ENCODE data around the gene PSAP.

- TF ChIP-seq, protein P1, sequence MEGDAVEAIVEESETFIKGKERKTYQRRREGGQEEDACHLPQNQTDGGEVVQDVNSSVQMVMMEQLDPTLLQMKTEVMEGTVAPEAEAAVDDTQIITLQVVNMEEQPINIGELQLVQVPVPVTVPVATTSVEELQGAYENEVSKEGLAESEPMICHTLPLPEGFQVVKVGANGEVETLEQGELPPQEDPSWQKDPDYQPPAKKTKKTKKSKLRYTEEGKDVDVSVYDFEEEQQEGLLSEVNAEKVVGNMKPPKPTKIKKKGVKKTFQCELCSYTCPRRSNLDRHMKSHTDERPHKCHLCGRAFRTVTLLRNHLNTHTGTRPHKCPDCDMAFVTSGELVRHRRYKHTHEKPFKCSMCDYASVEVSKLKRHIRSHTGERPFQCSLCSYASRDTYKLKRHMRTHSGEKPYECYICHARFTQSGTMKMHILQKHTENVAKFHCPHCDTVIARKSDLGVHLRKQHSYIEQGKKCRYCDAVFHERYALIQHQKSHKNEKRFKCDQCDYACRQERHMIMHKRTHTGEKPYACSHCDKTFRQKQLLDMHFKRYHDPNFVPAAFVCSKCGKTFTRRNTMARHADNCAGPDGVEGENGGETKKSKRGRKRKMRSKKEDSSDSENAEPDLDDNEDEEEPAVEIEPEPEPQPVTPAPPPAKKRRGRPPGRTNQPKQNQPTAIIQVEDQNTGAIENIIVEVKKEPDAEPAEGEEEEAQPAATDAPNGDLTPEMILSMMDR (conservative IDR thresholded peaks at IDR 0.05; ENCODE audit: low read depth in 2 of 2) = no peak
- TF ChIP-seq POLR2AphosphoS5 (IDR thresholded peaks at IDR 0.05; ENCODE audit: low read depth) (no peak), EZH2phosphoT487 (IDR thresholded peaks at IDR 0.05; ENCODE audit: unreplicated experiment) (no peak), EZH2 (IDR thresholded peaks at IDR 0.05; ENCODE audit: low read depth, unreplicated experiment) (no peak), JUNB (IDR thresholded peaks at IDR 0.05; ENCODE audit: unreplicated experiment) (no peak)
- TF ChIP-seq, protein P2, sequence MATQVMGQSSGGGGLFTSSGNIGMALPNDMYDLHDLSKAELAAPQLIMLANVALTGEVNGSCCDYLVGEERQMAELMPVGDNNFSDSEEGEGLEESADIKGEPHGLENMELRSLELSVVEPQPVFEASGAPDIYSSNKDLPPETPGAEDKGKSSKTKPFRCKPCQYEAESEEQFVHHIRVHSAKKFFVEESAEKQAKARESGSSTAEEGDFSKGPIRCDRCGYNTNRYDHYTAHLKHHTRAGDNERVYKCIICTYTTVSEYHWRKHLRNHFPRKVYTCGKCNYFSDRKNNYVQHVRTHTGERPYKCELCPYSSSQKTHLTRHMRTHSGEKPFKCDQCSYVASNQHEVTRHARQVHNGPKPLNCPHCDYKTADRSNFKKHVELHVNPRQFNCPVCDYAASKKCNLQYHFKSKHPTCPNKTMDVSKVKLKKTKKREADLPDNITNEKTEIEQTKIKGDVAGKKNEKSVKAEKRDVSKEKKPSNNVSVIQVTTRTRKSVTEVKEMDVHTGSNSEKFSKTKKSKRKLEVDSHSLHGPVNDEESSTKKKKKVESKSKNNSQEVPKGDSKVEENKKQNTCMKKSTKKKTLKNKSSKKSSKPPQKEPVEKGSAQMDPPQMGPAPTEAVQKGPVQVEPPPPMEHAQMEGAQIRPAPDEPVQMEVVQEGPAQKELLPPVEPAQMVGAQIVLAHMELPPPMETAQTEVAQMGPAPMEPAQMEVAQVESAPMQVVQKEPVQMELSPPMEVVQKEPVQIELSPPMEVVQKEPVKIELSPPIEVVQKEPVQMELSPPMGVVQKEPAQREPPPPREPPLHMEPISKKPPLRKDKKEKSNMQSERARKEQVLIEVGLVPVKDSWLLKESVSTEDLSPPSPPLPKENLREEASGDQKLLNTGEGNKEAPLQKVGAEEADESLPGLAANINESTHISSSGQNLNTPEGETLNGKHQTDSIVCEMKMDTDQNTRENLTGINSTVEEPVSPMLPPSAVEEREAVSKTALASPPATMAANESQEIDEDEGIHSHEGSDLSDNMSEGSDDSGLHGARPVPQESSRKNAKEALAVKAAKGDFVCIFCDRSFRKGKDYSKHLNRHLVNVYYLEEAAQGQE (IDR thresholded peaks at IDR 0.05; ENCODE audit: unreplicated experiment) = no peak
These were observed 73.7 kb downstream of the PSAP start for GRCh38 chr10:71777213-71777985.
